ENCODE results near the gene GPR89A. TPM values are rescaled to one million over a fixed set of nuclear protein-coding genes. Genes with fewer than 3 reads are reported as not detected.
A peak's percentile ranks its signal among the peaks of the same experiment; 100 is the strongest.

GPR89A gene
- total RNA-seq, 1 donor from 2014 or later: 72.7 TPM

DNA sequence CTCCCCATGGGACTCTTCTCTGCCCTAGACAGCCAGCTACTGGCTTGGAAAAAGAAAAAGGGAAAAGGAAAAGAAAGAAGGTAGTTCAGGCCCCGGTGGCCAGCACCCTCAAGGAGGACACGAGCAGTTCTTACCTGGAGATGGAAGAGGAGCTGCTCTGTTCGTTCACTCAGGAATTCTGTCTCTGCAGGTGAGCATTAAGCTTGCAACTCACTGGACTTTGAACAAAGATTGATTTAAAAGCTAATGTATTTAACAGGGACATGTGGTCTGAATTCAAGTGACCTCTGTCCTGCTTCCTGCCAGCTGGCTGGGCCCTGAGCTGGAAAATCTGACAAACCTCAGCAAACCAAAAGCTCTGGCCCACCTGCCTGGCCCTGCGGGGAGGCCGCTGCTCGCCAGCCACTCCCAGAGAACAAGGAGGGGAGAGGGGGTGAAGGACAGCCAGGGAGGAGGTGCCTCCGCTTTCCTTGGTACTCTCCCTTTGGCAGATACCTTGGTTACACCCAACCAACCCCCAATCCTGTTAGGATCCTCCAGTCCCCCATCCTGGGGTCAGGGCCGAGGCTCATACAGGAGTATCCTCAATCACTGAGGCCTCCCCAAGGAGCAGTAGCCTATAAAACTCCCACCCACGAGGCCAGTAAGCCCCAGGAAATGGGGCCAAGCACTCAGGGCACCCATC is 99.5 kb downstream of the GPR89A start, which contains the start of gene PDZK1:
Gene PDZK1 (minus strand): TSS at position 186 of the 685 bp plus-strand sequence. CDS start 19,347 bp downstream, outside the sequence.
- peaks cover 8% of the 10 kb centered on the region for H3F3A ChIP-seq (ENCODE audit: low read depth)
- no peaks in the 10 kb centered on the region for H3K9me3 ChIP-seq (ENCODE audit: low read depth)
- no peak within 1 kb of the TSS for H3K4me3 Mint-ChIP-seq
- H3K9ac ChIP-seq: no peak within 1 kb of the TSS
- peak within 1 kb of the TSS; percentile 46 for H3K4me2 ChIP-seq
- H3K36me3 ChIP-seq: no peaks in the 10 kb centered on the region
- DNase-seq (ENCODE audit: low spot score): peak; percentile 25
- peak within 1 kb of the TSS; percentile 71 for H2AFZ ChIP-seq (replicated peaks)
- H3K27ac ChIP-seq: no peak within 1 kb of the TSS
- H3K27ac Mint-ChIP-seq: no peak within 1 kb of the TSS
- H3K27me3 ChIP-seq: no peaks in the 10 kb centered on the region
- H3K4me3 ChIP-seq: no peak within 1 kb of the TSS
- TF ChIP-seq EZH2 (IDR thresholded peaks at IDR 0.05): no peak
- TF ChIP-seq, protein P1, sequence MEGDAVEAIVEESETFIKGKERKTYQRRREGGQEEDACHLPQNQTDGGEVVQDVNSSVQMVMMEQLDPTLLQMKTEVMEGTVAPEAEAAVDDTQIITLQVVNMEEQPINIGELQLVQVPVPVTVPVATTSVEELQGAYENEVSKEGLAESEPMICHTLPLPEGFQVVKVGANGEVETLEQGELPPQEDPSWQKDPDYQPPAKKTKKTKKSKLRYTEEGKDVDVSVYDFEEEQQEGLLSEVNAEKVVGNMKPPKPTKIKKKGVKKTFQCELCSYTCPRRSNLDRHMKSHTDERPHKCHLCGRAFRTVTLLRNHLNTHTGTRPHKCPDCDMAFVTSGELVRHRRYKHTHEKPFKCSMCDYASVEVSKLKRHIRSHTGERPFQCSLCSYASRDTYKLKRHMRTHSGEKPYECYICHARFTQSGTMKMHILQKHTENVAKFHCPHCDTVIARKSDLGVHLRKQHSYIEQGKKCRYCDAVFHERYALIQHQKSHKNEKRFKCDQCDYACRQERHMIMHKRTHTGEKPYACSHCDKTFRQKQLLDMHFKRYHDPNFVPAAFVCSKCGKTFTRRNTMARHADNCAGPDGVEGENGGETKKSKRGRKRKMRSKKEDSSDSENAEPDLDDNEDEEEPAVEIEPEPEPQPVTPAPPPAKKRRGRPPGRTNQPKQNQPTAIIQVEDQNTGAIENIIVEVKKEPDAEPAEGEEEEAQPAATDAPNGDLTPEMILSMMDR (IDR thresholded peaks at IDR 0.05): no peak
- no peak for TF ChIP-seq EZH2phosphoT487 (IDR thresholded peaks at IDR 0.05)
- no peaks in the 10 kb centered on the region for H3K27me3 Mint-ChIP-seq (ENCODE audit: insufficient read depth, low read depth)
- H3K79me2 ChIP-seq (ENCODE audit: low read depth): no peaks in the 10 kb centered on the region
- H4K20me1 ChIP-seq (ENCODE audit: low read depth): no peaks in the 10 kb centered on the region
- H3K4me1 Mint-ChIP-seq: peaks cover 17% of the 10 kb centered on the region
- no peaks in the 10 kb centered on the region for H3K36me3 Mint-ChIP-seq
- H3K4me1 ChIP-seq: peaks cover 16% of the 10 kb centered on the region
- H3K9me3 Mint-ChIP-seq: no peaks in the 10 kb centered on the region

DNA sequence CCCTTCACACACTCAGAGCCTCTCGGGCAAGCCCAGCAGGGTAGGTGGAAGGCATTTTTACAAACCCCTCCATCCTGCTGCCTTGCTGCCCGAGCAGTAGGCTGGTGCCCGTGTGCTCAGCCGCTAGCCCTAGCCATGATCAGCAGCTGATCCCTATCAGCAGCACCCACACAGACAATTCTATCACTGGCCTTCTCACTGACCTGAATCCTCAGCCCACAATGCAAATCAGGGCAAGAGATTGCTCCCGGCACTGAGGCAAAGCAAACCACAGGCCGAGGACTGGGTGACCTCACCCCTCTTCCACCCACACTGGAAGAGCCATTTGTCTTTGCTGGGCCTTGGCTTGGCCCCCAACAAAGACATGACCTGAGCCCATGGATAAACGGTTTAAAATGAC is 100.3 kb downstream of the GPR89A start:
- H3K9me3 ChIP-seq (ENCODE audit: low read depth): no peaks in the 10 kb centered on the region
- Mint-ChIP-seq H3K4me3 (no peak overlapping the region), H3K27me3 (ENCODE audit: insufficient read depth, low read depth) (no peaks in the 10 kb centered on the region), H3K9me3 (no peaks in the 10 kb centered on the region), H3K4me1 (peaks cover 17% of the 10 kb centered on the region), H3K36me3 (no peaks in the 10 kb centered on the region), H3K27ac (no peak overlapping the region)
- H2AFZ ChIP-seq (replicated peaks): peak overlapping the region; percentile 71
- no peaks in the 10 kb centered on the region for H3K27me3 ChIP-seq
- H3K27ac ChIP-seq: no peak overlapping the region
- peaks cover 16% of the 10 kb centered on the region for H3K4me1 ChIP-seq
- peak; percentile 9 for DNase-seq (ENCODE audit: low spot score)
- peak overlapping the region; percentile 46 for H3K4me2 ChIP-seq
- H3K36me3 ChIP-seq: no peaks in the 10 kb centered on the region
- H3K9ac ChIP-seq: no peak overlapping the region
- no peak overlapping the region for H3K4me3 ChIP-seq
- TF ChIP-seq EZH2phosphoT487 (IDR thresholded peaks at IDR 0.05) (no peak), EZH2 (IDR thresholded peaks at IDR 0.05) (no peak)
- TF ChIP-seq, protein P1 (IDR thresholded peaks at IDR 0.05): no peak
- peaks cover 8% of the 10 kb centered on the region for H3F3A ChIP-seq (ENCODE audit: low read depth)
- H4K20me1 ChIP-seq (ENCODE audit: low read depth): no peaks in the 10 kb centered on the region
- no peaks in the 10 kb centered on the region for H3K79me2 ChIP-seq (ENCODE audit: low read depth)

DNA sequence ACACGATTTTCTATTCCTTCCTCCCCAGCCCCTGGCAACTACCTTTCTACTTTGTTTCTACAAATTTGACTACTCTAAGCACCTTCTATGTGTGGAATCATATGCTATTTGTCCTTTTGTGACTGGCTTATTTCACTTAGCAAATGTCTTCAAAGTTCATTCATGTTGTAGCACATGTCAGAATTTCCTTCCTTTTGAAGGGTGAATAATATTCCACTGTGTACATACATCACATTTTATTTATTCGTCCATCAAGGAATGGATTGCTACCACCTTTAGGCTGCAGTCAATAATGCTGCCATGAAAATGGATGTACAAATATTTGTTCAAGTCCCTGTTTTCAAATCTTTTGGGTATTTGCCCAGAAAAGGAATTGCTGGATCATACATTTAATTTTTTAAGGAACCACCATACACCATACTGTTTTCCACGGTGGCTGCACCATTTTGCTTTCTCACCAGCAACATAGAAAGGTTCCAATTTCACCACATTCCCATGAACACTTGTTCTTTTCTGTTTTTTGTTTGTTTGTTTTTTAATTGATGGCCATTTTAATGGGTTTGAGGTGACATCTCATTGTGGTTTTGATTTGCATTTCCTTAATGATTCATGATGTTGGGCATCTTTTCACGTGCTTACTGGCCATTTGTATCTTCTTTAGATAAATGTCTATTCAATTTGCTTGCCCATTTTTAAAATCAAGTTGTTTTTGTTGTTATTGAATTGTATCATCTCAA is 102.7 kb downstream of the GPR89A start:
- Histone ChIP-seq H3K4me1 (peaks cover 16% of the 10 kb centered on the region), H3K9me3 (ENCODE audit: low read depth) (no peaks in the 10 kb centered on the region), H3K79me2 (ENCODE audit: low read depth) (no peaks in the 10 kb centered on the region), H3K27ac (no peak overlapping the region), H3K9ac (no peak overlapping the region), H3K27me3 (no peaks in the 10 kb centered on the region), H2AFZ (replicated peaks) (no peak overlapping the region), H3K4me2 (no peak overlapping the region), H3K36me3 (no peaks in the 10 kb centered on the region), H3K4me3 (no peak overlapping the region), H4K20me1 (ENCODE audit: low read depth) (no peaks in the 10 kb centered on the region), H3F3A (ENCODE audit: low read depth) (peaks cover 8% of the 10 kb centered on the region)
- Mint-ChIP-seq H3K4me1 (peaks cover 17% of the 10 kb centered on the region), H3K9me3 (no peaks in the 10 kb centered on the region), H3K36me3 (no peaks in the 10 kb centered on the region), H3K27ac (no peak overlapping the region), H3K27me3 (ENCODE audit: insufficient read depth, low read depth) (peaks cover 2% of the 10 kb centered on the region), H3K4me3 (no peak overlapping the region)
- no peak for DNase-seq (ENCODE audit: low spot score)
- TF ChIP-seq, protein P1 (IDR thresholded peaks at IDR 0.05): no peak
- TF ChIP-seq EZH2phosphoT487 (IDR thresholded peaks at IDR 0.05) (no peak), EZH2 (IDR thresholded peaks at IDR 0.05) (no peak)
